ENCODE measurements around the gene PPP1CA.
"Not testable (repeated sequence)": the region's sequence is repeated elsewhere in the genome, so short reads cannot be mapped to it uniquely, and the experiment has no call there.

PPP1CA gene

GRCh38 chr11:67402192-67402839 is 658 bp upstream of the PPP1CA start:
- DNase-seq (ENCODE audit: low read depth): not testable (repeated sequence)

- no peak for DNase-seq (ENCODE audit: low read depth)
Observed at GRCh38 chr11:67400942-67401494, 640 bp downstream of the PPP1CA start.

GRCh38 chr11:67400251-67400941 is 1.3 kb downstream of the PPP1CA start:
- no peak for DNase-seq (ENCODE audit: low read depth)

GRCh38 chr11:67398661-67399563 is 2.7 kb downstream of the PPP1CA start:
- DNase-seq (ENCODE audit: low read depth): no peak

DNA sequence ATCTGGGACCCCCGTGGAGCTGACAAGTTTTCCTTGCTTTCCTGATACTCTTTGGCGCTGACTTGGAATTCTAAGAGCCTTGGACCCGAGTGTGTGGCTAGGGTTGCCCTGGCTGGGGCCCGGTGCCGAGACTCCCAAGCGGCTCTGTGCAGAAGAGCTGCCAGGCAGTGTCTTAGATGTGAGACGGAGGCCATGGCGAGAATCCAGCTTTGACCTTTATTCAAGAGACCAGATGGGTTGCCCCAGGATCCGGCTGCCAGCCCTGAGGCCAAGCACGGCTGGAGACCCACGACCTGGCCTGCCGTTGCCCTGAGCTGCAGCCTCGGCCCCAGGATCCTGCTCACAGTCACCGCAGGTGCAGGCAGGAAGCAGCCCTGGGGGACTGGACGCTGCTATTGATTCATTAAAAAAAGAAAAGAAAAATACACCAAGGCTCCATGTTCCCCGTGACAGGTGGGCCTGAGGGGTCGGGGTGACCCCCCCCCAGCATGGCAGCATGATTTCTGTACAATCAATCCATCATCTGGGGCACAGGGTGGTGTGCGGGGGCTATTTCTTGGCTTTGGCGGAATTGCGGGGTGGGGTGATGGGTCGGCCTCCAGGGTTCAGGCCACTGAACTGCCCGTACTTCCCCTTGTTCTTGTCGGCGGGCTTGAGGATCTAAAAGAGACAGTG is 3.5 kb downstream of the PPP1CA start:
- no peak for DNase-seq (ENCODE audit: low read depth)

- DNase-seq (ENCODE audit: low read depth): no peak
Observed at GRCh38 chr11:67397536-67397935, 4.1 kb downstream of the PPP1CA start.

DNA sequence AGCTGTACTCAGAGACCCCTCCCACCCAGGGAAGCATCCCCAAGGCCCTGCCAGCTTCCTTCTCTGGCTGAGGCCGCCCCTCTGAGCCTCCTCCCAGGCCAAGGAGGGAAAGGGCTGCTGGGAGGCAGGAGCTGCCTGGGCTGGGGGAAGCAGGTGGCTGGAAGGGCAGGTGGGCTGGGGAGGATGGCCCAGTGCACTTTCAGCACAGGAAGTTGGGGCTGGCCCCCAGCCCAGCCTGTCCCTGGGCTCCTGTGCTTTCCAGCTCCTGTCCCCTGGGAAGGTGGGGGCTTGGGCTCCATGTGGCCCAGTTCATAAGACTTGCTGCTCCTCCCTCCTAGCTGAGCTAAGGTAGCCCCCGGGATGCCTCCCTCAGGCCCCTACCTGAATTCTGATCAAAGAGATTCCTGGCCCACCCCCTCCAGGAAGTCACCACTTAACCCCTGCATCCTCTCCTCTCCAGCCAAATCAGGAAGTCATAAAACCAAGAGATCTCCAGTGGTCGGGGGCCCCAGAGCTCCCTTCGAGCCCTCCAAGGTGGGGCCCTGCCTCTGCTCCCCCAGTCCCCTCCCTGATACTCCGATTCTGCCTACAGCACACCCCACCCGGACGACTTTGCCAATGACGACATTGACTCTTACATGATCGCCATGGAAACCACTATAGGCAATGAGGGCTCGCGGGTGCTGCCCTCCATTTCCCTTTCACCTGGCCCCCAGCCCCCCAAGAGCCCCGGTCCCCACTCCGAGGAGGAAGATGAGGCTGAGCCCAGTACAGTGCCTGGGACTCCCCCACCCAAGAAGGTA is 4.9 kb downstream of the PPP1CA start:
- DNase-seq (ENCODE audit: low read depth): no peak

GRCh38 chr11:67396259-67396581 is 5.4 kb downstream of the PPP1CA start:
- no peak for DNase-seq (ENCODE audit: low read depth)

DNA sequence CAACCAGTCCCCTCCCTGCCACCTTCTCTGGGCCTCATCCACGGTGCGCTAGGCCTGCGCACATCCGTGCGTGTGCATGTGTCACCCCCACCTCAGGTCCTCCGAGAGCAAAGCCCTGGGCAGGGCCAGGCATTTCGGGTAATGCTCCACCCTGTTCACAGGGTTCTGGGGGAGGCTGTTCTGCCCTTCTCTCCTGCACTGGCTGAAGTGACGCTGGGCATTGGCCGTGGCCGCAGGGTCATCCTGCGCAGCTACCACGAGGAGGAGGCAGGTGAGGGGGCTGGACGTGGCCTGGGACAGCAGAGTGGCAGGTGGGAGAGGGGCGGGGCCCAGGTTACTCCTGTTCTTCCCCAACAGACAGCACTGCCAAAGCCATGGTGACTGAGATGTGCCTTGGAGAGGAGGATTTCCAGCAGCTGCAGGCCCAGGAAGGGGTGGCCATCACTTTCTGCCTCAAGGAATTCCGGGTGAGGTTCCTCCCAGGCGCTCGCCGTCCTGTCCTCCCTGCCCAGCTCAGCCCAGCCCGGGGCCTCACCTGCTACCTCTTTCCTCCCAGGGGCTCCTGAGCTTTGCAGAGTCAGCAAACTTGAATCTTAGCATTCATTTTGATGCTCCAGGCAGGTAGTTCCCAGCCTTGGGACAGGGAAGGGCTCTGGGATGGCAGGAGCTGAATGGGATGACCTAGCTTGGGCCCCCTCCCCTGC is 6.0 kb downstream of the PPP1CA start:
- DNase-seq (ENCODE audit: low read depth): no peak

GRCh38 chr11:67393990-67394389 is 7.7 kb downstream of the PPP1CA start:
- no peak for DNase-seq (ENCODE audit: low read depth)

GRCh38 chr11:67393437-67393836 is 8.2 kb downstream of the PPP1CA start:
- no peak for DNase-seq (ENCODE audit: low read depth)

DNA sequence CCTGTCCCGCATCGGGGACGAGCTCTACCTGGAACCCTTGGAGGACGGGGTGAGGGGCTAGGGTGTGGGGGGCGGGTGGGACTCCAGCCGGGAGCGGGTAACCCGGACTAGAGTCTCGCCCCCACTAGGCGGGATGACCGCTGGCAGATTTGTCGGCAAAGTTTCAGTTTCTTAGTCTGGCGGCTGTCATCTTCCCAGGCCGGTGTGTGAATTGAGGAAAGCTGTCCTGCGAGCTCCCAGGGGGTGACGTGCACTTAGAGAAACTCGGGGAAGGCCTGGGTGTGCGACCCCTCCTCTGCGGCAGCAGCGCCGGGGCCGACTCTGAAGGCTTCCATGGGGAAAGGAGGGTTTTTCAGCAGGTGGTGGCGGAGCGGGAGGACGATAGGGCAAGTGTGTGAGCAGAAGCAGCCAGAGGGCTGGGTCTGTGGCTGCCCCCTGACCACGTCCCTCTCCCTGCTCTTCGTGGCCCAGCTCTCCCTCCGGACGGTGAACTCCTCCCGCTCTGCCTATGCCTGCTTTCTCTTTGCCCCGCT is 9.4 kb downstream of the PPP1CA start:
- no peak for DNase-seq (ENCODE audit: low read depth)

- peak; percentile 91 for DNase-seq (ENCODE audit: low read depth)
Observed at GRCh38 chr11:67391304-67392182, 10.1 kb downstream of the PPP1CA start, which contains the start of gene RAD9A. RAD9A (plus strand) TSS chr11:67391986; CDS start chr11:67392045, 59 bp downstream.

DNA sequence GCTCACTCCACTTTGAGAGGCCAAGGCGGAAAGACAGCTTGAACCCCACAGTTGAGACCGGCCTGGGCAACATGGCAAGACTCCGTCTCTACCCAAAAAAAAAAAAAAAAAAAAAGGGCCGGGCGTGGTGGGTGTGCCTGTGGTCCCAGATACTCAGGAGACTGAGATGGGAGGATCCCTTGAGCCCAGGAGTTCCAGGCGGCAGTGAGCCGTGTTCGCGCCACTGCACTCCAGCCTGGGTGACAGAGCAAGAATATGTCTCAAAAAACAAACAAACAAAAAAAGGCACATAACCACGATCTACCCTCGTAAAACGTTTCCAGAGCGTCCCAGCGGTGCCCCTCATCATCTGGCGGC is 10.7 kb downstream of the PPP1CA start:
- no peak for DNase-seq (ENCODE audit: low read depth)

GRCh38 chr11:67389477-67389876 is 12.2 kb downstream of the PPP1CA start:
- peak; percentile 54 for DNase-seq (ENCODE audit: low read depth)

DNA sequence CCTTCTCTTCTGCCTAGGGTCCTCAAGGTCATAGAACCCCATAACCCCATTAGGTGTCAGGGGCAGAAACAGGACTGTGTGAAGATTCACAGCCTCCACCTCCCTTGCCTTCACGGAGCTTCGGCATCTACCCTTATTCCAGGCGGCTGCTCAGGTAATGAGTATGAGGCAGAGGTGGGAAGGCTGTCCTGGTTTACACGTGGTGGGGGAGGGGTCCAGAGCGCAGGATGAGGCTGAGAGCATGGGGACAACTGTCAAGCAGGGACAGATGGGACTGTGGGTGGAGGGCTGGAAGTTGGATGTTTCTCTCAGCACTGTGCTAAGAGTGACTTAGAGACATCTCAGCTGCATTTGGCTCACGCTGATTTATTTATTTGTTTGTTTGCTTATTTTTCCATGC is 14.1 kb downstream of the PPP1CA start:
- DNase-seq (ENCODE audit: low read depth): no peak

GRCh38 chr11:67387069-67387468 is 14.6 kb downstream of the PPP1CA start:
- no peak for DNase-seq (ENCODE audit: low read depth)

DNA sequence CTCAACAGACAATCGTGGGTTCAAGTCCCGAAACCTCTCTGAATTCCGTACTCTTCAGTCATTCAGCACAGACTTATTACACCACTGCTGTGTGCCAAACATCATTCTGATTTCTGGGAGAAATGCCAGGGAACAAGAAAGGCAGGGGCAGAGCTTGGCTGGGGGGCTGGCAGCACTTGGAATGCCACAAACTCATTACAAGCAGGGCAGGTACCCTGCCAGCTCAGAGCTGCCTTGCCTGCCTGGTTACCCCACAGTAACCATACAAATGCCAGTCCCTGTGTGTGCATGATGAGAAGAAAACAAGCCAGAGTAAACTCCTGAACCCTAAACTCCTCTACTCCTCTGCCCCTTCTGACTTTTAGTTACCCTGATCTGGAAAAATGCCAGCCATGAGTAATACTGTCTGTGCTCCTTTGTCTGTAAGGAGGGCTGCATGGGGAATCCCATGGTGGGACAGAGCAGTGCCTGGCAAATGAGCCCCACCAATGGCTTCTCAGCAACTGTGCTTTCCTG is 16.7 kb downstream of the PPP1CA start:
- DNase-seq (ENCODE audit: low read depth): no peak
